HG03469 (cell line): ENCODE results near the gene PRKN.
"Not testable (repeated sequence)": the region's sequence is repeated elsewhere in the genome, so short reads cannot be mapped to it uniquely, and the experiment has no call there.

Source experiments
- ATAC-seq: cut with Tn5 transposase; IDR thresholded peaks from one replicate; pipeline ENCODE4 v1.9.1; 2021; ENCODE audit warnings: mild to moderate bottlenecking, moderate library complexity, moderate number of reproducible peaks; ENCODE audit not compliant: unreplicated experiment

PRKN gene

DNA sequence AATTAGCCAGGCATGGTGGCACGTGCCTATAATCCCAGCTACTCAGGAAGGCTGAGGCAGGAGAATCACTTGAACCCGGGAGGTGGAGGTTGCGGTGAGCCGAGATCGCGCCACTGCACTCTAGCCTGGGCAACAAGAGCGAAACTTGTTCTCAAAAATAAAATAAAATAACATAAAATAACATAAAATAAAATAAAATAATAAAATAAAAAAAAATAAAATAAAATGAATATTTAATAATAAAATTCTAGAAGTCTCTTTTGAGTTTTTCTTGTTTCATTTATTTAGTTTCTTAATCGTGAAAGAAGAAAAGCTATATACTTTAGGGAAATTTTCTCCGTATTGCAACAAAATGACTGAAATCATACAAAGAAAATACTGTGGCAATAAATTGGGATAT lies 841.0 kb downstream of the PRKN start:
- not testable (repeated sequence) for ATAC-seq

- no peak for ATAC-seq
Measured at GRCh38 chr6:161884782-161885181, 842.8 kb downstream of the PRKN start.

DNA sequence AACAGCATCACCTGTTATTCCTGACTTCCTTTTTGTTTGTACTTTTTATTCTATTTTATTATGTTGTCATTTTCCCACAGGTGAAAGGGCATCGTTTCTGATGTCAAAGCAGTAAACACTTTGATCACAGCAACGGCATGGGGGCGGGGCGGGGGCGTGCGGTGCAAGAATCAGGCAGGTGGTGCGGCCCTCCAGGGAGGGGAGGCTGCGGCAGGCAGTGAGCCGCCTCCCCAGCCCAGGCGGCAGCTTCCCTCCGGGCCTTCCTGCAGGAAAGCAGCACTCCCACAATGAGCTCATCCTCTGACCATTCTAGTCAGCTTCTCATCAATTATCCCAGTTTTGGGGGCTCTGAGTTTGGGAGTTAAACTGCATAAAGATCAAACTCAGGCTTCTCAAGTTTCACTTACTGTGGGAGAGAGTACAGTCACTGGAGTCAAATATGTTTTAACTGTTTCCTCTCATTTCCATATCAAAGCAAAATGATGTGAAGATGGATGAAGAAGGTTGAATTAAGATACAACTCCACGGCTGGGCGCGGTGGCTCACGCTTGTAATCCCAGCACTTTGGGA lies 845.3 kb downstream of the PRKN start:
- no peak for ATAC-seq

DNA sequence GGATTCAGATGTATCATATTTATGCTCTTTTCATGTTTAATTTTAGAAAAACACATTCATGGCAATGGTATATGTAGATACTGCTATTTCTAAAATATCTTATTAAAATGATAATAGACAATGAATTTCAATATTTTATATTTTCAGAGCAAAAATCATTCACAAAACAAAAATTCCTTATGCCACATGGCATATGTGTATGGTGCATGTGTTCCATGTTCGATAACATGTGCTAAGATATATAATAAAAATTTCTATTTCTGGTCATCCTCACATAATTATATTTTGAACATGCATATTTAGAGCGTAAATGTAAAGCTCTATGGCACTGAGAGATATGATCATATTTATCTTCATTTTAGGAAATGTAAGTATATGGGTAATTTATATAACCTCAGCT lies 847.5 kb downstream of the PRKN start:
- no peak for ATAC-seq

DNA sequence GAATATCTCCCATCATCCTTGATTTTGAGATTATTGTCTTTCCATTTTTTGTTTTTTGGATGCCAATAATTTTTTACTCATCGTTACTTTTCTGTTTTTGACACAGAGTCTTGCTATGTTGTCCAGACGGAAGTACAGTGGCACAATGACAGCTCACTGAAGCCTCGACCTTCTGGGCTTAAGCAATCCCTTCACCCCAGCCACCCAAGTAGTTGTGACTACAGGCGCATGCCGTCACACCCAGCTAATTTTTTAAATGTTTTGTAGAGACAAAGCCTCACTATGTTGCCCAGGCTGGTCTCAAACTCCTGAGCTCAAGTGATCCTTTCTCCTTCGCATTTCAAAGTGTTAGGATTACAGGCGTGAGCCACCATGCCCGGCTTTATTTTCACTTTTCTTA lies 851.3 kb downstream of the PRKN start:
- ATAC-seq = no peak

DNA sequence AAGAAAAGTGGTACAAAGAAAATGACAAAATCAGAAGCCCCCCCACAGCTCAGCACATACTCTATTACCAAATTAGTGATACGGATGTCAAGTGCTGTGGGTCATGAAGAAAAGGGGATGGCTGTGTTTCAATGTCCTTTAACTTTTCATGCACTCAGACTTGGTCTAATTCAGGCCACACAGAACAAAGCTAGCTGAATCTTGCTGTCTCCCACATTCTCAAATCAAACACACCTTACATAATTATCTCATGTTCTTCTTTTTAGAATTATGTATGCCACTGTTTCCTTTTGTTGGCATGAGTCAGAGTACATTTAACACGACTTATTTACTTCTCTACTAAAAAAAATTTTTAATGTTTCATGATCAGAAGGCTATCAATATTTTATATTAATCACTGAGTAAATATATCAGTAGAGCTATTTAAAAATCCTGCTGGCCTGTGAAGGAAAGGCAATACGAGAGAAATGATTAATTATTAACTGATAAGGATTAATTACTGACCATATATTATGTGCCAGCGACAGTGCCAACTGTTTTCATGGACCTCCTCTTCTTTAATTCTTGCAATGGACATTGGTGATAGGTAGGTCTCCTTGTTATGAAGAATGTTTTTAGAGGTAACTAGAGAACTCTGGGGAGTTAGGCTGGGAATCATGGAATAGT lies 857.2 kb downstream of the PRKN start:
- ATAC-seq = no peak

- no peak for ATAC-seq
Measured at GRCh38 chr6:161869491-161869890, 858.1 kb downstream of the PRKN start.

GRCh38 chr6:161866570-161866969 lies 861.0 kb downstream of the PRKN start:
- ATAC-seq = no peak

- ATAC-seq = not testable (repeated sequence)
Measured at GRCh38 chr6:161861061-161861460, 866.5 kb downstream of the PRKN start.

DNA sequence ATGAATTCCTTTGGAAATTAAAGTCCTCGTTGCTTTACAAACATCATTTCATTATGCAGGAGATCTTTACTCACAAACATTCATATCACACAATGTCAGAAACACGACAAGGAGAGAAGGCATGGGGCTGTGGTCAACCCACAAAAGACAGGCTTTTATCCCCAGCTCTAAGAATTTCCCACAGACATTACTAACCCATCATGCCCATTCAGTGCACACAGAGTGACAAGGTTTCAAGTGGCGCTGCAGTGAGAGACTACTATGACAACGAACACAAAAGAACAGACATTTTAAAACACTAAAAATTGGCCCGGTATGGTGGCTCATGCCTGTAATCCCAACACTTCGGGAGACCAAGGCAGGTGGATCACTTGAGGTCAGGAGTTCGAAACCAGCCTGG lies 873.9 kb downstream of the PRKN start:
- ATAC-seq = no peak

- ATAC-seq = not testable (repeated sequence)
Measured at GRCh38 chr6:161851486-161851885, 876.1 kb downstream of the PRKN start.

- ATAC-seq = no peak
Measured at GRCh38 chr6:161850562-161850961, 877.0 kb downstream of the PRKN start.

- ATAC-seq = no peak
Measured at GRCh38 chr6:161847628-161848027, 879.9 kb downstream of the PRKN start.

DNA sequence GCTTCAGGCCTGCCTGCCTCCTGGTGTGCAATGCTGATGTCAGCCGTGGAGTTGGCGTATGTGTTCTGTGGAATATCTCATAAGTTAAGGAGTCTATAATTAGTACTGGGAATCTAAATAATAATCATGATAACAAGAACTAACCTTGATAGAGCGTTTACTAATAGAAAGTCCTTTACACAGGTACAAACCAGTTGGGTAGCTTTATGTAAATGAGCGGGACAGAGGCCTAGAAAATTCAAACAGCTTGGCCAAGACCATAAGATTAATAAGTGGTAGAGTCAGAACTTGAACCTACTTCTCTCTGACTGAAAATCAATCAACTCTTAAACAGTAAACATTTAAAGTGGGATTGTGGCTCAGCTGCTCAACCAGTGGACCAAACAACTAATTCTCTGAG lies 882.8 kb downstream of the PRKN start:
- no peak for ATAC-seq

GRCh38 chr6:161843066-161843465 lies 884.5 kb downstream of the PRKN start:
- no peak for ATAC-seq

DNA sequence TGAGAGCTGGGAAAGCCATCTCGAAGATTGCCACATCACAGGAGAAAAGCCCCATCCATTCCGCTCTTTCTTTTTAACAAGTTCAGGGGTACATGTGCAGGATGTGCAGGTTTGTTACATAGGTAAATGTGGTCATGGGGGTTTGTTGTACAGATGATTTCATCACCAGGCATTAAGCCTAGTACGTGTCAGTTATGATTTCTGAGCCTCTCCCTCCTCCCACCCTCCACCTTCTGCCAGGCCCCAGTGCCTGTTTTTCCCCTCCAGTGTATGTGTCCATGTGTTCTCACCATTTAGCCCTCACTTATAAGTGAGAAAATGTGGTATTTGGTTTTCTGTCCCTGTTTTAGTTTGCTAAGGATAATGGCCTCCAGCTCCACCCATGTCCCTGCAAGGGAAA lies 887.2 kb downstream of the PRKN start:
- no peak for ATAC-seq

GRCh38 chr6:161838306-161839035 lies 889.1 kb downstream of the PRKN start:
- ATAC-seq = no peak

DNA sequence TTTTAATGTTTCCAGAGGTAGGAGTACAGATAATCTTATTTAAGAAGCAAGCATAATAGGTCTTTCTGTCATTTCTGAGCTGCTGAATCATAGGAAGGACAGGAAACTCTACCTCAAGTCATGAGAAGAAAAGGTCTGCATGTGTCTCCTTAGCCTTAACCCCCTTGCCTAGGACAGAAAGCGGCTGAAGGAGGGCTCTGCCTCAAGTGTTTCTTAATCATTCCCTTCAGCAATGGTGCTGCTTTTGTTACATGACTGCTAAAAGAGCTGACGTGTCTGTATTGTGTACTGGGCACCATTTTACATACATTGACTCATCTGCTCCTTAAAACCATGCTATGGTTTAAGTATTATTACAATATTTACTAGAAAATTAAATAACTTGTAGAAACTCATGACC lies 889.7 kb downstream of the PRKN start:
- no peak for ATAC-seq

GRCh38 chr6:161837449-161837735 lies 890.2 kb downstream of the PRKN start:
- no peak for ATAC-seq

DNA sequence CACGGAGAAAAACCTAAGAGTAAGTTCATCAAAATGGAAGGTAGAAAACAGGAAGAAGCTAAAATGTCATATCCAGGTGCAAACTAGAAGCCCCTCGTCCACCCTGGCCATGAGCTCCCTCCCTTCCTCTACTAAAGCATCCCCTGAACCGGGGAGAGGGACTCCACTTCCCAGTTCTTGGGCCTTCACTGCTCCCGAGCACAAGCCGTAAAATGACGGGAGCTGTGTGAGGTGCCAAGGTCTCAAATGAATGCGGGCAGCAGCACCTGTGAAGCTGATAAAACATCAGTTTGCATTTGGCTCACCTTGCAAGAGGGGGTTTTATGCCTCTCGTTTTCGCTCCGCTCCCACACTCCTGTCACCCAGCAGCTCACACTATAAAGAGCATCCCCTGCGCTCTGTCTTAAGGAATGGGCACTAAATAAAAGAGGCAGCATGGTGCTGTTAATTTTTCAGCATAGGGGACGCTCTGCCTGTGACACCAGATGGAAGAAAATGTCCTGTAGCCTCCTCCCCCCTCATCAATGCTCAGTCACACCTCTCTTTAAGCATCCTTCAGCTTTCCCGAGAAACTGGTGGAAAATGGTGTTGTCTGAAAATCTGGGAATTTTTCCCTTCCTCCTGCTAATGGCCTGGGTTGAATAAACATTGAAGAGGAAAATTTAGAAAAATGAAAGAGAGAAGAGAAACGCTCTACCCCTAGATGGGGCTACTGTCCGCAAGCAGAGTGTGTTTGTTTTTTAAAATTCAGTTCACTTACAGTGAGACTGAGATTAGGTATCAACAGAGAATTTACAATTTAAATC lies 890.7 kb downstream of the PRKN start:
- ATAC-seq = no peak

- no peak for ATAC-seq
Measured at GRCh38 chr6:161835500-161836215, 891.9 kb downstream of the PRKN start.
